GM19351 (cell line): Measurements from ENCODE around the gene RAMAC.
"Not testable (repeated sequence)": the region's sequence is repeated elsewhere in the genome, so short reads cannot be mapped to it uniquely, and the experiment has no call there.

ENCODE experiments used
- ATAC-seq: cut with Tn5 transposase; IDR thresholded peaks from one replicate; pipeline ENCODE4 v1.9.1; 2021; ENCODE audit warnings: mild to moderate bottlenecking, moderate library complexity; ENCODE audit not compliant: unreplicated experiment

The RAMAC gene

GRCh38 chr15:83012076-83012426, 26.0 kb downstream of the RAMAC start:
- no peak for ATAC-seq

GRCh38 chr15:83012636-83013035, 26.6 kb downstream of the RAMAC start:
- ATAC-seq, result no peak

- no peak for ATAC-seq
These were observed 28.2 kb downstream of the RAMAC start for GRCh38 chr15:83014205-83014653.

GRCh38 chr15:83015361-83015760, 29.4 kb downstream of the RAMAC start:
- no peak for ATAC-seq

- ATAC-seq, result no peak
These were observed 30.9 kb downstream of the RAMAC start for GRCh38 chr15:83016906-83017305.

GRCh38 chr15:83018436-83018835, 32.4 kb downstream of the RAMAC start:
- no peak for ATAC-seq

GRCh38 chr15:83030021-83030420, 44.0 kb downstream of the RAMAC start:
- no peak for ATAC-seq

- not testable (repeated sequence) for ATAC-seq
These were observed 45.2 kb downstream of the RAMAC start for GRCh38 chr15:83031234-83031633.

- no peak for ATAC-seq
These were observed 50.2 kb downstream of the RAMAC start for GRCh38 chr15:83036253-83036652.

GRCh38 chr15:83039206-83039605, 53.2 kb downstream of the RAMAC start:
- no peak for ATAC-seq
